CD4-positive, alpha-beta T cell treated with Interferon gamma for 1 hour (primary cell): ENCODE data around the gene DNAJB4.
"Not testable (repeated sequence)": the region's sequence is repeated elsewhere in the genome, so short reads cannot be mapped to it uniquely, and the experiment has no call there.

ENCODE experiments used
- DNase-seq: peaks from one replicate; pipeline ENCODE4 v3.0.0-alpha.2; 2020

The DNAJB4 gene

GRCh38 chr1:78040484-78041089, 35.8 kb downstream of the DNAJB4 start:
- no peak for DNase-seq

DNA sequence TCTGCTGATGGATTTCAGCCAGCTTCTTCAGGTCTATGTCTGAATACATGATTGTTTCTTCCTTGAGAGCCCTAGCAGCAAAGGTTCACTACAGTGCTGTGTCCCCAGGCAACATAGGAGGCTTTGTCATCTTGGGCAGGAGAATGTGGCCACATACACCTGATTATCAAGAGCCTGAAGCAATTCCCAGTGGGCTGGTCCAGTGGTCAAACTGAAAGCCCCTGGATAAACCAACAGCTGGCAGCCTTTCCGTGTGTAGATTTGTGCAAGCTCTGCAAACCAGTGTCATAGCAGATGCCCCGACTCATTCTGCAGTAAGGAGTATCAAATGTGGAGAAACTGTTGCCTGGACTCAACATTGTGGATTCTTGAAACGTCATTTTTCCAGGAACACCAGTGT, 38.7 kb downstream of the DNAJB4 start:
- DNase-seq, result no peak

- DNase-seq, result no peak
These were observed 40.2 kb downstream of the DNAJB4 start for GRCh38 chr1:78044796-78045562.

GRCh38 chr1:78045563-78045925, 40.8 kb downstream of the DNAJB4 start:
- no peak for DNase-seq

GRCh38 chr1:78045926-78046778, 41.4 kb downstream of the DNAJB4 start, which contains the start of gene GIPC2:
Gene GIPC2 (plus strand): TSS chr1:78045966. CDS start chr1:78046095, 129 bp downstream.
- no peak for DNase-seq

GRCh38 chr1:78047106-78047505, 42.4 kb downstream of the DNAJB4 start:
- DNase-seq, result no peak

DNA sequence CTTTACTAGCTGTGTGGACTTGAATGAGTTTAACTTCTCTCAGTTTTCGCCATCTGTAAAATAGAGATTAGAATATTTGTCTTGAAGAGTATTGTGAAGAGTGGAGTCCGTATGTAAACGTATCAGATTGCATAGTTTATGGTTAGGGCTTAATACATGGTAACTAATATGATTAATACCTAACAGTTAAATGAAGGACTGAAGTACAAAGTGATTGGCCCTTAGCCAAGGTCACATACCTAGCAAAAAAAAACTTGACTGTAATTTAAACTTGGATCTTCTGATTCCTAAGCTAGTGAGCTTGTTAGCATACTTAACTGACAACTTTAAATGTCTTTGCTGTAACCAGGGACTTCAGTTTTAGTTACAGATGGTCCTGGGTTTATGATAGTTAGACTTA, 42.9 kb downstream of the DNAJB4 start:
- no peak for DNase-seq

DNA sequence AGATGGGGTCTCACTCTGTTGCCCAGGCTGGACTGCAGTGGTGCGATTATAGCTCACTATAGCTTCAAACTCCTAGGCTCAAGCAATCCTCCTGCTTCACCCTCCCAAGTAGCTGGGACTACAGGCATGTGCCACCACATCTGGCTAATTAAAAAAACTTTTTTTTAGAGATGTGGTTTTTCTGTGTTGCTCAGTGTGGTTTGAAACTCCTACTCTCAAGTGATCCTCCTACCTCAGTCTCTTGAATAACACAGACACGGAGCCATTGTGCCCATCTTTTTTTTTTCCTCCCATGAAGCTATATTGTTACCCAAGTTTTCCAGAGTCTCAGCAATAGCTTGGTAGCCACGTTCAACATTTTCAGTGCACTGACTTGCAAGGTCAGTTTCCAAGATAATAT, 43.7 kb downstream of the DNAJB4 start:
- DNase-seq, result no peak

DNA sequence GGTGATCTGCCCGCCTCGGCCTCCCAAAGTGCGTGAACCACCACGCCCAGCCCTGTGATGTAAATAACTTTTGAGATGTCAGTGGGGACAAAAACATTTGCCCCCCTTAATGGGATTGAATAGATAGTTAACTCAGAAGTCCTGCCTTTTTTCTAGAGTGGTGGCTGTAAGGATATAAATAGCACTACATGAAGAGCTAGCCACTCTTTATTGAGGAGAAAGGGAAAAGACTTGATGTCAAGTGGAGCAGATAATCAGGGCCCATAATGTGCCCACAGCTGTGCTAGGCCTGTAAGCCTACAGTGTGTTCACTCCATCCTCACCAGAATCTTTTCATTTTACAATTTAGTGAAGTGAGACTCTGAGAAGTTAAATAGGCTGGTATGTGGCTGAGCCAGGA, 44.7 kb downstream of the DNAJB4 start:
- no peak for DNase-seq

GRCh38 chr1:78051005-78051404, 46.3 kb downstream of the DNAJB4 start:
- no peak for DNase-seq

DNA sequence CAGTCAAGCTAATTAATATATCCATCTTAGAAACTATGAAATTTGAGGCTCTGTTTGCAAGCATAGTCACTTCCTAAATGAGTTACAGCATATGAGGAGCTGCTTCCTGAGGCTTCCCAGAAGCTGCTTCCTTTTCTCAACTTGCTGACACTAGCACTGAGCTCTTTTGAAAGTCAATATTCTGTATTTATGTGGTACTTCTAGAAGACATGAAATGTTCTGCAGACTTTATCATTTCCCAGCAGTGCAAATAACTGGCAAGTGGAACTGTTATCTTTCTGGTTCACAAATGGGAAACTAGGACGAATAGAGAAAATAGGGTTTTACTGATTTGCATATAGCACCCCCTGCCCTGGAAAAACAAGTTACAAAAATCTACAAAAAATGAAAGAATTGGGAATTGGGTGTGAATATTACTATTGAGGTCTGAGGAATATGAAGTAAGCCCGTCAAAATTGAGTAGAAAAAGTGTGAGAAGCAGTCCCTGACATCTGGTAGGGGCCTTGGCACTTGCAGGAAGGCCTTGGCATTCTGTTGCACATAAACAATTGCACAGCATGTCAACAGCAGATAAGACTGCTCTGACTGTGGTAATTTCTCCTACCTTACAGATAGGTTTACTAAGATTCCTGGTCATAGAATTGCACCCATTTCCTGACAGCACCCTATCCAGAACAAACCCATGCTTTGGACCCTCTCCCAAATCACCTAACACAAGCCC, 48.1 kb downstream of the DNAJB4 start:
- no peak for DNase-seq

- no peak for DNase-seq
These were observed 48.8 kb downstream of the DNAJB4 start for GRCh38 chr1:78053498-78053897.

- no peak for DNase-seq
These were observed 49.8 kb downstream of the DNAJB4 start for GRCh38 chr1:78054559-78054958.

GRCh38 chr1:78054972-78055371, 50.2 kb downstream of the DNAJB4 start:
- no peak for DNase-seq

GRCh38 chr1:78055565-78056132, 50.9 kb downstream of the DNAJB4 start:
- DNase-seq, result no peak

- no peak for DNase-seq
These were observed 53.9 kb downstream of the DNAJB4 start for GRCh38 chr1:78058670-78059069.

- no peak for DNase-seq
These were observed 56.3 kb downstream of the DNAJB4 start for GRCh38 chr1:78060857-78061563.

- DNase-seq, result no peak
These were observed 57.2 kb downstream of the DNAJB4 start for GRCh38 chr1:78061825-78062523.

GRCh38 chr1:78064886-78065285, 60.1 kb downstream of the DNAJB4 start:
- not testable (repeated sequence) for DNase-seq
